ENCODE data around the gene TOGARAM2.
"Not testable (repeated sequence)": the region's sequence is repeated elsewhere in the genome, so short reads cannot be mapped to it uniquely, and the experiment has no call there.

TOGARAM2 gene

DNA sequence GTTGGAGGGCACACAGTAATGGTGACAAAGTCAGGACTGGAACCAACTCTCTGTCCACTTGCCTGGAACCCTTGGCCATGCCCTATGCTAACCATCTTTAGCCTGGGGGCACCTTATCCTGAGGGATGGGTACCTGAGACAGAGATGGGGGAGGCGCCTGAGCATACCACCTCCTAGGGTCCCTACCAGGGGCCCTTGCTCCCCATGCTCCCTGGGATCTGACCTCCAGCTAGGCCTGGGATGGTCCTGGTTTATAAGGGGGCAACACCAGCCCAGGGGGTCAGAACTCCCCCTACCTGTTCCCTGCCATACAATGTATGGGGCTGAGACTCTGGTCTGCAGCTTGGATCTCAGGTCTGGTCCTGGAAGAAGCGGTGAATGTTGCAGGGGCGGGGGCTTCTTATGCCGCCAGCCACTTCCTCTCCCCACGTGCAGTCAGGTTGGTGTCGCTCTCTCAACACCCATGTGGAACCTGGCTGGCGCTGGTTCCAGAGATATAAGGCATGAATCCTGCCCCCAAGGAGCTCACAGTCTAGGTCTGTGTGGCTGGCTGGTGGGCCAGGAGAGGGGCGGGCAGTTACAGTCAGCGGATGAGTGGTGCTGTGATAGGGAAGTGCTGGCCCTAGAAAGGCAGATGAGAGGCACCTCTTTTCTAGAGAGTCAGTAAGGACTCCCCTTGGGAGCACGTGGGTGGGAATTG, 3.8 kb upstream of the TOGARAM2 start:
- DNase-seq (ENCODE audit: low spot score), result no peak

DNA sequence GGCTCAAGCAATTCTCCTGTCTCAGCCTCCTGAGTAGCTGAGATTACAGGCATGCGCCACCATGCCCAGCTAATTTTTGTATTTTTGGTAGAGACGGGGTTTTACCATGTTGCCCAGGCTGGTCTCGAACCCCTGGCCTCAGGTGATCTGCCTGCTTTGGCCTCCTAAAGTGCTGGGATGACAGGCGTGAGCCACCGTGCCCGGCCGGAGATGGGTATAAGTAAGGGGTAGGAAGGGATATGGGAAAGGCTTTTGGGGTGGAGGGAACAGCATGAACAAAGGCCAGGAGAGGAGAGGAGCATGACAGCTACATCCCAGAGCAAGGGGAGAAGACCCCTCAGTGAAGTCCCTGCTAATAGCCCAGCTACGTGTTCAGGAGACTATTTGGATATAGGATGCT, 3.1 kb upstream of the TOGARAM2 start:
- not testable (repeated sequence) for DNase-seq (ENCODE audit: low spot score)

DNA sequence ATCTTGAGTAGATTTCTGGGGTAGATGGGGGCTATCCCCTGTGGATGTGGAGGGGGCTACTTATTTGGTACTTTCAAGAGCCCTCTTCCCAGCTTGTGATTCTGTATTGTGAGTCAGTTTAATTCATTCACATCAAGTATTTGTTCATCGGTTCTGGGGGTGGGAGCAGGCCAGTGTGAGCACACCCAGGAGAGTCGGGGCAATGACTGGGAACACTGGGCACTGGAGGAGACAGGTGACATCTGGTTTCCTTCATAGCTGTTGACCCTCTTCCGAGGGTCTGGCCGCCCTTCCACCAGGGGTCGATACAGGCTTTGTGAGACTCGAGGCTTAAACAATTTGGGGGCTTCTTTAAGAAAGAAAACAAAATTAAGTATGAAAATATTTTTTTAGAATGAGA, 2.5 kb upstream of the TOGARAM2 start:
- no peak for DNase-seq (ENCODE audit: low spot score)

DNA sequence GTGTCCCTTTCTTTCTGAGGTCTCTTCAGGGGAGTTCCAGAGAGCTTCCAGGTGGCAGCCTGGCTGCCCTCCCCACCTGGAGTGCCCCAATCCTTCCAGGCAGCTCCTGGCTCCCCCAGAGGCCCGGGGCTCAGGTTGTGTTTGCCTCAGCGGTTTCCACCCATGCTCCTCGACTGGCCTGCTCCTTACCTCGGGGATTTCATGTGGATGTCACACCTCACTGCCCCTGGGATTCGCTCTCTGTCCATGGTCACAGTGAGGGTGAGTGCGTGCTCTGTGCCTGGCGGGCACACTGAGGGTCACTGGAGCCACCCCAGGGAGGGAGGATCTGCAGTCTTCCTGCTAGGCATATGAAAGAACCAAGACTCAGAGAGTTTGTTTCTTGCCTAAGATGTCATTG, 2.1 kb upstream of the TOGARAM2 start:
- no peak for DNase-seq (ENCODE audit: low spot score)

DNA sequence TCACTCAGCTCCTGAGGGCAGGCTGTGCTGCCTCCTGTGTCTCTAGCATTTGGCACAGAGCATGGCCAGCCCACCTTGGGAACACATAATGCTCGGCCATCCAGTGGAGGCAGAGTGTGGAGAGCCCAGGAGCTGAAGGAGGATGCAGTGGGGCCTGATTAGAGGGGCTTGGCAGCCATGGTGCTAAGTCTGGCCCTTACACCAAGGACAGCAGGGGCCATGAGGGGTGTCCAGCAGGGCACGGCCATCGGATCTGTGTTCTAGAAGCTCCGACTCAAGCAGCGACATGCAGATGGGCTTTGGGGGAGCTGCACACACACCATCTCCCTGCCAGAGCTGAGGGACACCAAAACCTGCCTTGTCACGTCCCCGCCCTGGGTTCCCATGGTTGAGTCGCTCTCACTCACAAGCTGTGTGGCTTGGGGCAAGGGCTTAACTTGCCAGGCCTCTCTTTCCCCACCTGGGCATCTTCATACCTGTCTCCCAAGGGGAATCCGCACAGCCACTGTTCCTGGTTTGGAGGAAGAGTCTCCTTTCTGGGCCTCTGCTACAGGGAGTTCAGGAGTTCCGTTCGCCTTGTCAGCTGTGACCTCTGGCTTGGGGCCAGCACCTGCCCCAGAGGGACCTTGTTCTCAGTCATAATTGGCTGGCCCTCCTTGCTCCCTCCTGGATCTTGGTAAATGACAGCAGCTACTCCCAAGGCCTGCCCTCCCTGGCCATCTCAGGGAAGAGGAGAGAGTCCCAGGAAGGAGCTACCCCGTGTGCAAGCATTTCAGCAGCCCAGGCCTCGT, 1.3 kb upstream of the TOGARAM2 start:
- DNase-seq (ENCODE audit: low spot score), result no peak

DNA sequence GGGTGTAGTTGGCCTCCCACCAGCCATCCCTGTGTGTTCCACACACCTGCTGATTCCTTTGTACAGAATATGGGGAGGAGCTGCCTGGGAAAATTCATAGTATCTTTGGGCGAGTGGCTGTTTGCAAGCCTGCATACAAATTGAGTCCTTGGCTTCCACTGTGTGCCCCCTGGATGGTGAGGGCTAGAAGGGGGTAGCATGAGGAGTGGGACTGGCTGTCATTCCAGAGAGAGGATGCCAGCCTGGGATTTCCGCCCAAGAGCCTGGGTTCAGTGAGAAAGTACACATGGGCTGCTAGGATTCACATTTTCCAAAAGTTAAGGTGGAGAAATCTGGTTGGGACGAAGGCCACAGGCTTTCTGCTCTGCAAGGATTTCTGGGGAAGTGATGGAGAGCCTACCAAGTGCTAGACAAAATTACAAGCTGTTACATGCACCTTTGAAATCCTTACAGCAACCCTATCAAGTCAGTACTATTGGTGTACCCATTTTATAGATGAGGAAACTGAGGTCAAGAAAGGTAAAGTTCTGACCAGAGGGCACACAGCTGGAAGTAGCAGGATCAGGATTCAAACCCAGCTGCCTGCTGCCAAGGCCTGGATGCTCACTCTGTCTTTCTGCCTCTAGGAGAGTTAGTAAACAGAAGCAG, 606 bp upstream of the TOGARAM2 start:
- DNase-seq (ENCODE audit: low spot score), result no peak

DNA sequence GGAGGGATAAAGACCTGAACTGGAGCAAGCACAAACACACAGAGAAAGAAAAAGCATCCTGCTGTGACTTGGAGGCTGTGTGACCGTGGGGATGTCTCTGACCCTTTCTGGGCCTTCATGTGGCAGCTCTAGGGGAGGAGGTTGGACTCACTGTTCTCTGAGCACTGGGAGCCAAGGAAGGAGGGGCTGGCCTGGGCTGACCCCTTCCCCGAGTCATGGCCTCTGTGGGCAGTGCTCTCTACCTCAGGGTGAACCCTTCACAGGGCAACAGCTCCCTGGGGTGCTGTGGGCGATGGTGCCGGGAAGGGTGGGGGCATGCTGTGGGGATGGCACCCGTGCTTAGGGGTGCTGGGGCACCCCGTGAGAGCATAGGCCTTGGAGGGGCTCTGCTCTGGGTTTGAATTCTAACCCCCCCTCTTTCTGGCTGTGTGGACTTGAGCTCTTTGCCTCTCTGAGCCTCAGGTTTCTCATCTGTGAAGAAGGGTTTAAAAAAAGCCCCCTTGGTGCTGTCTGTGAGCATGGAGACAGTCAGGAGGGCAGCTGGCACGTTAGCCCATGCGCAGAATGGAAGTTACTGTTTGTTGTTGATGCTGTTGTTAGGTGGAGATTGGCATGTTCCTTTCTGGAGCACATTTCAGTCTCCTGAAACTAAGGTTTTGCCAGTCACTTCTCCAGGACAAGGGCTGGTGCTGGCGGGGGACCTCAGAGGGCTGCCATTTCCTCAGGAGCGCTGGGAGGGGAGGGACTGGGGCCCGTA, 700 bp downstream of the TOGARAM2 start:
- DNase-seq (ENCODE audit: low spot score), result no peak

DNA sequence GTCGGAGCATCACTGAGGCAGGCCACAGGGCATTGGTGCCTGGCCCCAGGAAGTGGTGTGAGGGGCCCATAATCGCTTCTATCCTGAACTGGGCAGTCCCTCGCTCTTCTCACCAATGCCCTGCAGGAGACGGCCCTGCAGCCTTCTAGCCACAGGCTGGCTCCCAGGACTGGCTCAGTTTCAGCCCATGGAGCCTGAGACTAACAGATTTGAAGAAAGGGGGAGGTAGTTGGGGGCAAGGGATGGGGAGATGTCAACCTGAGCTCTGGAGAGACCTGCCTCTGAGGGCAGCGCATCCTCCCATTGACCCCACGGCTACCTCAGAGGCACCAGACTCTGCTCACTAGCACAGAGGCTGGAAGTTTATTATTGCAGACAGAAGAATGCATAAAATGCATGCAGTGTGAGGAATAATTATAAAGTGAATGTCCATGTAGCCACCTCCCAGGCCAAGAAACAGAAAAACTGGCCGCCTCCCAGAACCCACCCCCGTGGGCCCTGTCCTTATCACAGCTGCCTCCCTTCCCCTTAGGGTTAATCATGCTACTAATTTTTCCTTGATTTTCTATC, 1.4 kb downstream of the TOGARAM2 start:
- DNase-seq (ENCODE audit: low spot score), result no peak

DNA sequence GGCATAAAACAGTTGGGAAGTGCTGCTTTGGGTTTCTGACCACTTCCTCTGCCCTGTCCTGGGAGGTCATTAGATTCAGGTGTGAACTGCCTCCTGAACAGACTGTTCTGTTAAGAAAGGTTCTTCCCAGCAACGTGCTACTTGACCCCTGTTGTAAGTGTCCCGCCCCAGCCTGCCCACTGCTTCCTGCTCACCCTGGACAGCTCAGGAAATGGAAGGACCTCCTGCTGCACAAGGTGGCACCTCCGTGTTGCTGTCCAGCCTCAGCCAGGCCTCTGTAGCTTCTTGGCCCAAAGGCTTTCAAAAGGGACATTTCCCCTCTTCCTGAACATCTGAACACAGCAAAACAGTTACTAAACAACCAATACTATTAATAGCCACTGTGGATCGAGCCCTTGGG, 5.3 kb downstream of the TOGARAM2 start:
- no peak for DNase-seq (ENCODE audit: low spot score)

DNA sequence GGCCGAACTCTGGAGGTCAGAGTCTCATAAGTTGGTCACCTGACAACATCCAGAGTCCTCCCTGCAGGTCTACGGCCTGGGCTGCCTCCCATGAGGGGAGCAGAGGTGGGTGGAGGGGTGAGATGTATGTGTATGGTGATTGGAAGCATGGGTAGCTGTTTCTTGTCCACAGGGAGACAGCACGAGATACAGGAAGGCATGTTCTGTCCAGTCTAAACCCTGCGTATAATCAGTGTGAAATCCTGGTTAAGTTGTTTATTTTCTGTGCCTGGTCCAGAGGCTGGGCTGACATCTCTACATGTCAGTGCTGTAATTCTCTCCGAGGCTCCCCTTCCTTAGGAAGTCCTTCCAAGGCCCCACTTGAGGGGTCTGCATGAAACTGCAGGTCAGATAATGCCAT, 8.9 kb downstream of the TOGARAM2 start:
- DNase-seq (ENCODE audit: low spot score), result no peak

DNA sequence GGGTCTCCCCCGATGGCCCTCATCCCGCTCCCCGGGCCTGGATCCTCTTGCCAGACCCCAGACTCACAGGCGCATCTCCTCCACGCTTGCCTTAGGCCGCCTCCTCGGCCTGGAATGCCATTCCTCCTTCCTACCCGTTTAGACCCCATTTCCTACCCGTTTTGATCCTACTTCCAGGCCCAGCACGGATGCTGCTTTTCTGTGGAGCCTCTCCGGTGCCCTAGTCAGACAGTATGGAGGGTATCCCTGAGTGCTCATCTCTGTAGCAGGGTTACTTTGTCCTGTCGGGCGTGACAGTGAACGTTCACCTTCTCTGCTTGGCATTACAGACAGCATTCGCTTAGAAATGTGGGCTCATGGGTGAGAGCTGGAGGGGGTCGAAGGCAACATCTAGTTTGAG, 9.3 kb downstream of the TOGARAM2 start:
- no peak for DNase-seq (ENCODE audit: low spot score)

DNA sequence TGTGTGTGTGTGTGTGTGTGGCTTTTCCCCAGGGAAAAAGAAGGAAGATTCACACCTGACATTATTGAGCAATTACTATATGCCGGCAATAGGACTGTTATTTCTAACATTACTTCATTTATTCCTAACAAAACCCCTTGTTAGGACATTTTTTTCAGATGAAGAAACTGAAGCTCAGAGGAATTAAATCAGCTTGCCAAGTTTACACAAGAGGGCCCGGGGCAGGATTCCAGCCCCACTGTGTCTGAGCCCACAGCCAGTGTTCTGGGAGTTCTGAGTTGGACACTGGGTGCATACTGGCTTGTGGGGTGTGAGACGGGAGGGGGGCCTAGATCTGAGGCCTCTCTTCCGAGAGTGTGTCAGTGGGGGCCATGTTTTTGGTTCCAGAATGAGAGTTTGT, 9.9 kb downstream of the TOGARAM2 start:
- no peak for DNase-seq (ENCODE audit: low spot score)

DNA sequence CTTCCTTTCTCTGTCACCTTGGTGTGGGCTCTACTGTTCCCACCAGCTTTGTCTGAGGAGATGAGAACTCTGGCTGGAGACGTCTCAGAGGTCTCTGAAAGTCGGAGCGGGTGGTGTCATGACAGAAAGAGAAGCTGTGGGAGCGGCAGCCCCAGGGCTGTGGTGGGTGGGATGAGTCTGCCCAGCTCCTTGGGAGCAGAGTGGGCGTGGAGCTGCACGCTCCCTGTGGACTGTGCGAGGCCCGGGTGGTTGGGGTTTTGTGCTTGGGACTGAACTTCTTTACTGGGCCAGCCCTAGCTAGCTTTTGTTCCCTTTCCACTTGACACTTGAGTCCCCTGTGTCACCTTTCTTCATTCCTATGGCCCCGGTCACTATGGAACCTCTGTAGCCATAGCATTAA, 10.4 kb downstream of the TOGARAM2 start:
- no peak for DNase-seq (ENCODE audit: low spot score)

DNA sequence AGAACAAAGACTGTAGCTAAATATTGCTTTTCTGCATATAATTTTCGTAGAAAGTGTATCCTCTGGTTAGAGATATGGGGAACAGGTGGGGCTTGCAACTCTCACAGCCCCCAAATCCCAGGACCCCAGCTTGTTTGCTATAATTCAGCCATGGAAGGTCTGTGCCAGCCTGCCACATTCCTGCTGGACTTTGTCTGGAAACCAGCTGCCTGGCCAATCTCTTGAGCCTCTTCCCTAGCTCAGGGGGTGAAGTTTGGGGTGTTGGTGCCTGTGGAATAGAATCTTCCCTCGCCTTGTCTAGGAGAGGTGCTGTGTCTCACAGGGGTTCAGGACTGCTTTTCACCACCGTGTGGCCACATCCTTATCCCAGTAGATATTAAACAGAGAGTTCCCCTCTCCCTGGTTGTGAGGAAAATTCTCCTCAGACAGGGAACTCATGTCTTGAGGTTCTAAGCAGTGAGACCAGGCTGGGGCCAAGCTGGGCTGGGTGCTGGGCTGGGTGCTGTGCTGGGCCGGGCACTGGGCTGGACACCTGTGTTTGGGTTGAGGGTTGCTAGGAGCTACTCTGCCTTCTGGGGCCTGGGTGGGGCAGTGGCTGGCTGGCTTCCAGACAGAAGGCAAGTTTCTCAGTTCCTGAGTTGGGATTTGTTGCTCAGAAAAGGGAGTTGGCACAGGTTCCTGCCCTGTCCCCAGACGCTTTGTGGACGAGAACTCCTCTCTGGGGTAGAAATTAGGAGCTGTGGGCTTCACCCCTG, 12.3 kb downstream of the TOGARAM2 start:
- no peak for DNase-seq (ENCODE audit: low spot score)

DNA sequence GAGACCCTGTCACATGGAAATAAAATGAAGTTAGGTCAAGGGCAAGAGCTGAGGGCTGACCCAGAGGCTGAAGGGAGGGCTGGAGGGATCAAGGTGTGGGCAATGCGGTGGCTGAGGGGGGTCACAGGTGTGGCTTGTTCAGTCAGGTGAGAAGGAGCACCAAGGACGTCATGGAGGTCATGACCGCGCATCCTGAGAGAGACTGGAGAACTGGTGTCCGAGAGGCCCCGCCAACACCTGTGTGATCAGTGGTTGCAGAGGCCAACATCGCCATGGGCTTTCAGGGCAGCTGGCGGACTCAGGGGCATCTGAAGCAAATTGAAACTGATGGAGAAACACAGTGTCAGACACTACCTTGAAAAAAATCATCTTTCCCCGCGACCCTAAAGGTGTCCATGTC, 13.0 kb downstream of the TOGARAM2 start:
- no peak for DNase-seq (ENCODE audit: low spot score)

DNA sequence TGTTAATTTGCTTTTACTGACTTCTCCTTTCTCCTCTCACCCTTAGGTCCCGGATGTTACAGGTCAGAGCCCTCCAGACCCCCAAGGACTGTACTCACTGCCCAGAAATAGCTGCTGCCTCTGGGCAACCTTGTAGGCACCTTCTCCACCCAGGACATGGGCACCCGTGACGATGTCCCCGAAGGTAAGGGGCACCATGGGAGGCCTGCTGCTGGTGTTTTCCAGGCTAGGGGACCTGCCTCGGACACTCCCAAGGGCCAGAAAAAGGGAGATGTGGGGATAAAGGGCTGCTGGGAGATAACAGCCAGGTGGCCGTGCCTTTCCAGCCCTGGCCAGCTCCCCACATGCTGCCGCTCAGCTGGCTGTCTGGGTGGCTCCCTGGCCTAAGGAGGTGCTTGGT, 13.6 kb downstream of the TOGARAM2 start:
- no peak for DNase-seq (ENCODE audit: low spot score)

DNA sequence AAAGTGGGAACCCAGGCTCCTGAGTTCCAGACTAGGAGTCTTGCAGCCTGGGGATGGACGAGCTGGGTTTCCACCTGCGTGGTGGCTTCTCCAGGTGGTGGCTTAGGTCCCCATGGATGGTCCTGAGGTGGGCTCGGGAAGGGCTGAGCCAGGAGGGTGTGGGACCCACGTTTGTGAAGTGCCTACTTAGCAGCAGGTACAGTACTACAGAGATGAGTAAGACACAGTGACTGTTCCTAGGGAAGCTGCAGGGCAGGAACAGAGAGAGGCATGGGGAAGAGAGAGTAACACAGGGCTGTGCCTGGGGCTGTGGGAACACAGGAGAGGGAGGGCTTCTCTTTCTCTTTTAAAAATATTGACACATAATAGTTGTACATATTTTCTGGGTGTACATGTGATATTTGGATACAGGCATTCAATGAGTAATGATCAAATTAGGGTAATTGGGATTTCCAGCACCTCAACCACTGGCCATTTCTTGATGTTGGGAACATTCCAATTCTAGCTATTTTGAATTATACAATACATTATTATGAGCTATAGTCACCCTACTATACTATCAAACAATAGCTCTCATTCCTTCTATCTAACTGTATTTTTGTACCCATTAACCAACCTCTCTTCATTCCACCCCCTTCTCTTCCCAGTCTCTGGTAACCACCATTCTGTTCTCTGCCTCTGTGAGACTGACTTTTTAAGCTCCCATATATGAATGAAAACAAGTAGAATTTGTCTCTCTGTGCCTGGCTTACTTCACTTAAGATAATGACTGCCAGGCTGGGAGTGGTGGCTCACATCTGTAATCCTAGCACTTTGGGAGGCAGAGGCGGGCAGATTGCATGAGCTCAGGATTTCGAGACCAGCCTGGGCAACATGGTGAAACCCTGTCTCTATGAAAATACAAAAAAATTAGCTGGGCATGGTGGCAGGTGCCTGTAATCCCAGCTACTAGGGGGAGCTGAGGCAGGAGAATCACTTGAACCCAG, 15.0 kb downstream of the TOGARAM2 start:
- DNase-seq (ENCODE audit: low spot score), result no peak

DNA sequence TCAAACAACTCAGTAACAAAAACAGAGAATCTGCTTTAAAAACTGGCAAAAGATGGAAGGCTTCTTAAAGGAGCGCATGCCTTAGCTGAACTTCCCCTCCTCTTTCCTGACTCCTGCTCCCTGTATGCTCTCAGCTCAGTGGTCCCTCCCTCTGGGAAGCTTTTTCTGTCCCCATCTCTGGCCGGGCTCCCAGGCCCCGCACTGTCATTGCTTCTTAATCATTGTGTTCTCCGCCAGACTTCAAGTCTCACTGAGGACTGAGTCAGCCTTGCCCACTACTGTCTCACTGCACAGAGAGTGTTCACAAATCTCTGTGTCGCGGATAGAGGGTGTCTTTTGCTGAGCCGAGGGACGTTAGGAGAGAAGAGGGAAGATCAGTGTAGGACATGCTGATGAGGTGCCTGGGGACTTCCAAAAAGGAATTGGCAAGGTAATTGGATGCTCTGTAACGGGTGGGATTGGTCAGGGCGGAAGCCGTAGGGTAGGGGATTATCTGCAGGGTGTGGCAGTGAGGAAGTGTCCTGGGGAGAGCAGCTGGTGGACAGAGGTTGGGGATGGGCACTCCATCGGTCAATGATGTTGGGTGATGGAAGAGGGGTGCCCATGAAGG, 16.2 kb downstream of the TOGARAM2 start:
- DNase-seq (ENCODE audit: low spot score), result no peak

DNA sequence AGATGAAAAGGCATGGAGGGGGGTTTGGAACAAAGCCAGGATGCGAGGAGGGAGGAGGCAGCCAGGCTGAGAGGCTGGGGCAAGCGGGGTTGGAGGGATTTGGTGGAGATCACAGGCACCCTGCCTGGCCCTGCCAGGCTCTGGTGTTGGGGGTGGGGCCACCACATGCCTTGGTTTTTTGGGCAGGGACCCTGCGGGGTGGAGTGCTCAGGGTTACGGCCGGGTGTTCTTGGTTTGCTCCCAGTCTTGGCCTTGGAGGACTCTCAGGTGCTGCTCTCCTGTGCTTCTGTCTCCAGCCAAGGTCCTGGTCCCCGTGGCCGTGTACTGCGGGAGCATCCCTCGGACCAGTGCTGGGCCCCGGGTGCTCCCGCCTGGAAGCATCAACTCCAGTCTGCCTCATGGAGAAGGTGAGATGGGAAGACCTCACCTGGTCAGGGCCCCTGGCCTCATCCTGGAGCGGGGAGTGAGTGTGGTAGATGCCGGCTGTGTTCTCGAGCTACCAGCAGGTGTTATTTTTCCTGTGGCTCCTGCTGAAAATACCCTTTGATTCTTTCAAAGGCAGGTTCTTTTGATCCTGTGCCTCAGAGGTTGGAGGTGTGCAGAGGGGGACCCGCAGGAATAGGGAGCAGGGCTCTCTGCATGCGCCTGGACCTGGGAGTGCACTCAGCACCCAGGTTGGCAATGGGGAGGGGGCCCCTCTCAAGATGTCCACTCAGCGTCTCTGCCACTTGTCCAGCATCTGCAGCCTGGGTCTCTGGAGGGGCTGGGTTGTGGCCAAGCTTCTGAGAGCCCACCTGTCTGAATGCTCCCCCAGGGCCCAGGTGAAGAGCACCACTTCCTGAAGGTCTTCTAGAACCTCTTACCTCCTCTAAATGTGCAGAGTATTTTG, 17.0 kb downstream of the TOGARAM2 start:
- DNase-seq (ENCODE audit: low spot score), result no peak
